ENCODE measurements around the gene HGS.
A peak's percentile ranks its signal among the peaks of the same experiment; 100 is the strongest.

The HGS gene

GRCh38 chr17:81687770-81688541 is 4.1 kb downstream of the HGS start:
- DNase-seq: no peak

- no peak for DNase-seq
Measured at GRCh38 chr17:81688616-81689015, 4.8 kb downstream of the HGS start.

DNA sequence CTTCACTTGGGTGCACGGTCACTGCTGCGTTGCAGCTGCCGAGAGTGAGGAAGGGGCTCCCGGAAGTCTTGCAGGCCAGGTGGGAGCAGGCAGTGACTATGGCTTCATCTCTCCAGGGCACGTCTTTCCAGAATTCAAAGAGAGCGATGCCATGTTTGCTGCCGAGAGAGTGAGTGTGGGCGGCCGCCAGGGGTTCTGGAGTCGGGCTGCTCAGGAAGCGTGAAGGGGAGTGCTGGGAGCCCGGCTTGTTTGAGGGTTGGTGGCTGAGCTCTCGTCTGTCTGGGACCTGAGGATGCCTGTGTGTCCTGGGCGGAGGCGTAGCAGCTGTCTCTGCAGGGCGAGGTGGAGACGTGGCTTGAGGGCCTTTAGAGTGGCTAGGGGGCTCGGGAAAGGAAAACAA is 6.3 kb downstream of the HGS start:
- DNase-seq: no peak

GRCh38 chr17:81690549-81690948 is 6.7 kb downstream of the HGS start:
- DNase-seq: no peak

DNA sequence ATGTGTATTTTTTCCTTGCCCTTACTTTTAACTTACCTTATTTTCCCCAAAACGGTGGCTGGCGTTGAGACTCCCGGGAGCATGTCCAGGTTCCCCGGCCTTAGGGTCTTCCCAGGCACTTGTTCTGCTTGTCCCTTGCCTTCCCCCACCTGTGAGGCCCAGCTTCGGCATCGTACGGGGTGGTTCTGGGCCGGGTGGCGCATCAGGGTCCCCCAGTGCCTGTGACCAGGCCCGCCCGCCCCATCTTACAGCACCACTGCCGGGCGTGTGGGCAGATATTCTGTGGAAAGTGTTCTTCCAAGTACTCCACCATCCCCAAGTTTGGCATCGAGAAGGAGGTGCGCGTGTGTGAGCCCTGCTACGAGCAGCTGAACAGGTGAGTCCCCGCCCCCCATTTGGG is 7.4 kb downstream of the HGS start:
- no peak for DNase-seq

DNA sequence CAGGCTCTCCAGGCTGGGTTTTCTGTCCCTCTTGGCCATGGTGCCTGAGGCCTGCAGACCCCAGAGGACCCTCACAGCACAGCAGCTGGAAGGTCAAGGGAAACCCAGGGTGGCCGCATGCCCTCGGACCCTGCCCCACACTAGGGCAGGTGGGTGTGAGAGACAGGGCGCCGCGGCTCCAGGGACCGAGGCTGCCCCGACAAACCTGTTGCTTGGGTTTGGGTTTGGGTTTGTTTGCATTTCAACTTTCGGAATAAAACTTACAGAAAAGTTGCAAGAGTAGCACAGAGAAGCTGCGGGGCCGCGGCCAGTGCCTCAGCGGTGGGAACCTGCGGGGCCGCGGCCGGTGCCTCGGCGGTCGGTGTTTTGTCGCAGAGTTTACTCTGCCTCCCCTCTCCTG is 7.8 kb downstream of the HGS start:
- DNase-seq: no peak

GRCh38 chr17:81693509-81694210 is 9.8 kb downstream of the HGS start:
- no peak for DNase-seq

DNA sequence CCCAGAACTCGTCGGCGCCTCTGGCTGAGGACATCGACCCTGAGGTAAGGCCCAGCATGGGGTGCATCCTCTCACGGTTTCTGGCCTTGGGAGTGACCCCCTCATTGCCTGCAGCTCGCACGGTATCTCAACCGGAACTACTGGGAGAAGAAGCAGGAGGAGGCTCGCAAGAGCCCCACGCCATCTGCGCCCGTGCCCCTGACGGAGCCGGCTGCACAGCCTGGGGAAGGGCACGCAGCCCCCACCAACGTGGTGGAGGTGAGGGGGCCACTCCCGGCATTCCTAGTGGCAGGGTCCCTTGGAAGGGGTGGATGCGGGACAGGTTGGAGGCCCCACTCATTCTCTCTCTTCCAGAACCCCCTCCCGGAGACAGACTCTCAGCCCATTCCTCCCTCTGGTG is 11.0 kb downstream of the HGS start:
- DNase-seq: no peak

DNA sequence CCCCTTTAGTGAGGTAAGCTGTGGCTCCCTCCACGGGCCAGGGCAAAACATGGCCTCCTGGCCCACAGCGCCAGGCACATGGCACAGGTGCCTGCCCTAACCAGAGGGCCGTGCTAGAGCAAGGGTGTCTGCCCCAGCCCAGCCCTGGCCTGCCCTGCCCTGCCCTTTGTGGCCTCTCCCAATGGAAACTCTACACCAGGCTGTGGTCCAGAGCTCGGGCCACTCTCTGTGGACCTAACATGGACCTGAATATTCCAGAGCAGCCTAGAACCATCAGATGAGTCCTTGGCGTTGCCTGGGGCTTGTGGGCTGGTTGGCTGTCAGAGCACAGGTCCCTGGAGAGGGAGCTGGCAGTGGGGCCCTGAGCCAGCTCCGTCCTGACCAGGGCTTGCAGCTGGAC is 11.4 kb downstream of the HGS start:
- no peak for DNase-seq

GRCh38 chr17:81695801-81696200 is 12.0 kb downstream of the HGS start:
- no peak for DNase-seq

GRCh38 chr17:81696218-81696941 is 12.6 kb downstream of the HGS start:
- DNase-seq: no peak

- no peak for DNase-seq
Measured at GRCh38 chr17:81697261-81698044, 13.6 kb downstream of the HGS start.

DNA sequence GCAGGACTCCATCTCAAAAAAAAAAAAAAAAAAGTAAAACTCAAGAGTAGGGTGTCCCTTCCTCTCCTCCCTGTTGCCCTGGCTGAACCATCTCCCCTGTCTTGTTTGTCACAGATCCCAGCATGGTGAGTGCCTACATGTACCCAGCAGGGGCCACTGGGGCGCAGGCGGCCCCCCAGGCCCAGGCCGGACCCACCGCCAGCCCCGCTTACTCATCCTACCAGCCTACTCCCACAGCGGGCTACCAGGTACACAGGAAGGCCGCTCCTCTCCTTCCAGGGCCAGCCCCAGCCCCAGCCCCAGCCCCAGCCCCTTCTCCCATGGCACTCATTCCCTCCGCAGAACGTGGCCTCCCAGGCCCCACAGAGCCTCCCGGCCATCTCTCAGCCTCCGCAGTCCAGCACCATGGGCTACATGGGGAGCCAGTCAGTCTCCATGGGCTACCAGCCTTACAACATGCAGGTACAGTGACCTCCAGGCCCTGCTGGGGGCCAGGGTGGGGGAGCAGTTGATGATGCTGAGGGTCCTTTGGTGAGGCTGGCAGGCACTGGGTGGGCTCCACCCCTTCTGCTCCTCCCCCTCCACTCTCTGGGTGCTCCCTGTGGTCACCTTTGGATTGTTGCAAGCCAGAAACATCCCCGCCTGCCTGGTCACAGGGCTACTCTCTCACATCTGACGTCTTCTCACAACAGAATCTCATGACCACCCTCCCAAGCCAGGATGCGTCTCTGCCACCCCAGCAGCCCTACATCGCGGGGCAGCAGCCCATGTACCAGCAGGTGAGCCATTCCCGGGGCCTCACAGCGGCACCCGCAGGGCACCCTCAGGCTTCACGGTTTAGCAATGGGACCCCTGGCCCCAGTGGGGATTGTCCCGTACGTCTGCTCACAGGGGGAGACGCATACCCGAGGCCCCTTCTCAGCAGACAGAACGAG is 16.8 kb downstream of the HGS start:
- DNase-seq: no peak

DNA sequence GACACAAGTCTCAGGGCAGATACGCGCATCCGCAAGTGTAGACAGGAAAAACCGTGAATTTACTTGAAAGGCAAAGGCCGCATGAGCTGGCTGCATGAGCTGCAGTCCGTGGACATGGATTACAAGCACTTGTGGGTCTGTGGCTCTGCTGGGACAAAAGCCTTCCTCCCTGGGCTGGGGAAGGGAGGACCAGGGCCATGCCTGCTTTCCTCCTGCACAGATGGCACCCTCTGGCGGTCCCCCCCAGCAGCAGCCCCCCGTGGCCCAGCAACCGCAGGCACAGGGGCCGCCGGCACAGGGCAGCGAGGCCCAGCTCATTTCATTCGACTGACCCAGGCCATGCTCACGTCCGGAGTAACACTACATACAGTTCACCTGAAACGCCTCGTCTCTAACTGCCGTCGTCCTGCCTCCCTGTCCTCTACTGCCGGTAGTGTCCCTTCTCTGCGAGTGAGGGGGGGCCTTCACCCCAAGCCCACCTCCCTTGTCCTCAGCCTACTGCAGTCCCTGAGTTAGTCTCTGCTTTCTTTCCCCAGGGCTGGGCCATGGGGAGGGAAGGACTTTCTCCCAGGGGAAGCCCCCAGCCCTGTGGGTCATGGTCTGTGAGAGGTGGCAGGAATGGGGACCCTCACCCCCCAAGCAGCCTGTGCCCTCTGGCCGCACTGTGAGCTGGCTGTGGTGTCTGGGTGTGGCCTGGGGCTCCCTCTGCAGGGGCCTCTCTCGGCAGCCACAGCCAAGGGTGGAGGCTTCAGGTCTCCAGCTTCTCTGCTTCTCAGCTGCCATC is 17.7 kb downstream of the HGS start:
- no peak for DNase-seq

- peak; percentile 83 for DNase-seq
Measured at GRCh38 chr17:81702934-81703746, 19.3 kb downstream of the HGS start, which contains the start of gene MRPL12. MRPL12 (plus strand) TSS chr17:81703367; CDS start chr17:81703502, 135 bp downstream.

GRCh38 chr17:81703747-81704654 is 20.2 kb downstream of the HGS start:
- DNase-seq: peak; percentile 31

DNA sequence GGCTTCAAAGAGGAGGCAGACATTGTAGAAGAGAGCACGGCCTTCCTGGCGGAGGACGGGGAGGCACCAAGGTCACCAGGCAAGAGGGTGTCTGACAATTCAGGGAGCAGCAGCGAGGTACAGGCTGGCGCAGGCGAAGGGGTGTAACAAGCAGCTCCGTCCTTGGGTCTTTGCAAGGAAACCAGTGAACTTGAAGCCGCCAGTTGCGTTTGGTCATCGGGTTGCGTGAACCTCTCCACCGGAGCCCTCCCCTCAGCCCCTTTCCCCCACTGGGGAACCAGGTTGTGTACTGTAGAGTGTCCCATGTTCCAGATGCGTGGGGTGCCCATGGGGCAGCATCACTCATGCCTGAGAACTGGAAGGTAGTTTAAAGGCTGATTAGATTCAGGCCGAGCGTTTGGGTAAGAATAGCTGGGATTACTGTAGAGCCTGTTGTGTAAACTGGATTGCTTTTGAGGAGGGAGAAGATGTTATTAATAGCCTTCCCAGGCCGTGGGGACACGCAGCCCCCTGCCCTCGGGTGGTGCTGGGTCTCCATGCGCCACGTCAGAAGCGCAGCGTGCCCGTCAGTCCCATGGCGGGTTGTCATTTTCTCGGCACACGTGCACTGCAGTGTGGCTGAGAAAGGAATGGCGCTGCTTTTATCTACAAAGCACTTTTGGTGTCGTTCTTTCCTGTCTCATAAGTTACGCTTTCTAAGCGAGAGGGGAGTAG is 21.9 kb downstream of the HGS start:
- no peak for DNase-seq

DNA sequence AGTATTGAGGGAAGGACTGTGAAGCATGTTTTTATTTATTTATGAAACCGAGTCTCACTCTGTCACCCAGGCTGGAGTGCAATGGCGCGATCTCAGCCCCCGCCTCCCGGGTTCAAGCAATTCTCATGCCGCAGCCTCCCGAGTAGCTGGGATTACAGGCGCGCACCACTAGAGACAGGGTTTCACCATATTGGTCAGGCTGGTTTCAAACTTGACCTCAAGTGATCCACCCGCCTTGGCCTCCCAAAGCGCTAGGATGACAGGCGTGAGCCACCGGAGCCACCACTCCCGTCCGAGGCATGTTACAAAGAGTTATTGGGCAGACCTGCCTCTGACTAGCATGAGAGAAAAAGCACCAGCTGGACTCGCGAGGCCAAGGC is 22.4 kb downstream of the HGS start:
- no peak for DNase-seq

Data from central memory CD4-positive, alpha-beta T cell (primary cell).